Activated CD4-positive, alpha-beta memory T cell treated with anti-CD3 and anti-CD28 coated beads, Interleukin-2, amount 10 ng/mL, durations not matched to agents 7 days and 5 days (primary cell): ENCODE measurements around the gene EIF5AL1. TPM values are rescaled to one million over a fixed set of nuclear protein-coding genes. Genes with fewer than 3 reads are reported as not detected.
"Not testable (repeated sequence)": the region's sequence is repeated elsewhere in the genome, so short reads cannot be mapped to it uniquely, and the experiment has no call there.

Experiments used
- CTCF ChIA-PET: fragments of 350-600 bp; sonication (Branson Sonifier 250); formaldehyde crosslinking; loops from one replicate; lab custom pipeline; 2021; ENCODE audit warnings: antibody characterized with exemption, inconsistent platforms; lab: Charles Lee
- POLR2A ChIA-PET: fragments of 350-600 bp; sonication (Branson Sonifier 250); formaldehyde crosslinking; loops from one replicate; lab custom pipeline; 2021; ENCODE audit warnings: antibody characterized with exemption; lab: Charles Lee
- DNase-seq: peaks from one replicate; pipeline ENCODE4 v3.0.0-alpha.2; 2020
- H3K27ac Mint-ChIP-seq: one replicate; pipeline ENCODE4 v1.8.0; 2021; ENCODE audit warnings: mild to moderate bottlenecking, mixed read lengths
- H3K27me3 Mint-ChIP-seq: one replicate; pipeline ENCODE4 v1.8.0; 2021; ENCODE audit warnings: mixed read lengths
- H3K36me3 Mint-ChIP-seq: one replicate; pipeline ENCODE4 v1.8.0; 2021; ENCODE audit warnings: low read depth, mixed read lengths
- H3K4me1 Mint-ChIP-seq: one replicate; pipeline ENCODE4 v1.8.0; 2021; ENCODE audit warnings: mixed read lengths
- H3K4me3 Mint-ChIP-seq: one replicate; pipeline ENCODE4 v1.8.0; 2021; ENCODE audit warnings: mild to moderate bottlenecking, mixed read lengths
- H3K9me3 Mint-ChIP-seq: one replicate; pipeline ENCODE4 v1.8.0; 2021; ENCODE audit warnings: mixed read lengths
- total RNA-seq, 2 experiments: library from RNA; stranded (reverse); gene quantifications; one replicate each; pipeline ENCODE4 v1.2.3, GENCODE V29; 2021

Gene EIF5AL1
- total RNA-seq, 2 experiments from 2014 or later: 1.2 to 1.7 TPM

DNA sequence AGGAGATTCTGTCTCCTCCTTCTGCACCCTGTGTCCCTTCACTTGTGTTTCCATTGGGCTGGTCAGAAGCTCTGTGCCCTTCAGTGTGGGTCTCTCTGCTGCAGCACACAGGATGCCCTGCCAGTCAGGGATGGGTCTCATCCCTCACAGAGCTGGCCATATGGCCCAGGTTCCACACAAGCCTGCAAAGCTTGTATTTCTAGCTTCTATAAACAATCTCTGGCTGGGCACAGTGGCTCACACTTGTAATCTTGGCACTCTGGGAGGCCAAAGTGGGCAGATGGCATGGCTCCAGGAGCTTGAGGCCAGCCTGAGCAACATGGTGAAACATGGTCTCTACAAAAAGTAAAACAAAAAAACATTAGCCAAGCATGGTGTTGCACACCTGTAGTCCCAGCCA, 7.0 kb upstream of the EIF5AL1 start:
- H3K36me3 Mint-ChIP-seq, H3K4me3 Mint-ChIP-seq, H3K9me3 Mint-ChIP-seq, CTCF ChIA-PET, DNase-seq: not testable (repeated sequence)
- Mint-ChIP-seq H3K27me3 (peaks cover 36% of the 10 kb centered on the region), H3K4me1 (peaks cover 21% of the 10 kb centered on the region), H3K27ac (peak overlapping the region; percentile 69)
- POLR2A ChIA-PET: interaction anchor here (1.0 kb wide), 1 partner anchor 61 kb away, joined by 3 read pairs; no protein-coding TSS in a partner anchor

DNA sequence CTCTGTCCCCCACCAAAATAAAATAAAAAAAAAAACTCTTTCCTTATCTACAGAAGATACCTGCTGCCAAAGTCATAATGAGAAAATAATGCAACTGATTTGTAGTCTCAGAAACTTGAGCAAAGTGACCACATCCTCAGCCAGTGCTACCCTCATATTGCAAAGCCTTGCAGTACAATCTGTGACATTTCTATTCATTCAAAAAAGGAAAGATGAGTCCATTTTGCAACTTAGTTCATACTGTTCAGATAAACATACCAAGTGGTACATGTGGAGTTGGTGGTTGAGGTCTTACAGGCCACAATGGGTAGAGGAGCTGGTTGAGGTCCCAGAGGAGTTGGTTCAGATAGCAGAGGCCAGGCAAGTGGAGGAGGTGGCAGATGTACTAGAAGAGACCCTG, 6.5 kb upstream of the EIF5AL1 start:
- Mint-ChIP-seq H3K27me3 (peaks cover 36% of the 10 kb centered on the region), H3K4me3 (no peak overlapping the region), H3K4me1 (peaks cover 21% of the 10 kb centered on the region), H3K27ac (peak overlapping the region; percentile 69), H3K36me3 (no peaks in the 10 kb centered on the region), H3K9me3 (no peaks in the 10 kb centered on the region)
- peak; percentile 28 for DNase-seq
- ChIA-PET CTCF (interaction anchor here (1.4 kb wide), 1 partner anchor 18 kb away, joined by 5 read pairs; no protein-coding TSS in a partner anchor), POLR2A (interaction anchor here (1.0 kb wide), 2 partner anchors 61 to 698 kb away, joined by 3 read pairs; no protein-coding TSS in a partner anchor)

- H3K4me1 Mint-ChIP-seq: peaks cover 21% of the 10 kb centered on the region
- no peaks in the 10 kb centered on the region for H3K9me3 Mint-ChIP-seq
- POLR2A ChIA-PET: no interaction called here
- no peak overlapping the region for H3K27ac Mint-ChIP-seq
- no peak overlapping the region for H3K4me3 Mint-ChIP-seq
- H3K27me3 Mint-ChIP-seq: peaks cover 31% of the 10 kb centered on the region
- CTCF ChIA-PET: interaction anchor here (0.6 to 1.4 kb wide), 2 partner anchors 20 to 877 kb away, joined by 5 read pairs; no protein-coding TSS in a partner anchor
- H3K36me3 Mint-ChIP-seq: no peaks in the 10 kb centered on the region
- no peak for DNase-seq
These were observed 4.7 kb upstream of the EIF5AL1 start for GRCh38 chr10:79507440-79508167.

- CTCF ChIA-PET, DNase-seq, H3K4me3 Mint-ChIP-seq, POLR2A ChIA-PET, H3K36me3 Mint-ChIP-seq, H3K9me3 Mint-ChIP-seq, H3K27ac Mint-ChIP-seq: not testable (repeated sequence)
- Mint-ChIP-seq H3K27me3 (peaks cover 25% of the 10 kb centered on the region), H3K4me1 (peaks cover 19% of the 10 kb centered on the region)
These were observed 4.1 kb upstream of the EIF5AL1 start for GRCh38 chr10:79508245-79508644.

DNA sequence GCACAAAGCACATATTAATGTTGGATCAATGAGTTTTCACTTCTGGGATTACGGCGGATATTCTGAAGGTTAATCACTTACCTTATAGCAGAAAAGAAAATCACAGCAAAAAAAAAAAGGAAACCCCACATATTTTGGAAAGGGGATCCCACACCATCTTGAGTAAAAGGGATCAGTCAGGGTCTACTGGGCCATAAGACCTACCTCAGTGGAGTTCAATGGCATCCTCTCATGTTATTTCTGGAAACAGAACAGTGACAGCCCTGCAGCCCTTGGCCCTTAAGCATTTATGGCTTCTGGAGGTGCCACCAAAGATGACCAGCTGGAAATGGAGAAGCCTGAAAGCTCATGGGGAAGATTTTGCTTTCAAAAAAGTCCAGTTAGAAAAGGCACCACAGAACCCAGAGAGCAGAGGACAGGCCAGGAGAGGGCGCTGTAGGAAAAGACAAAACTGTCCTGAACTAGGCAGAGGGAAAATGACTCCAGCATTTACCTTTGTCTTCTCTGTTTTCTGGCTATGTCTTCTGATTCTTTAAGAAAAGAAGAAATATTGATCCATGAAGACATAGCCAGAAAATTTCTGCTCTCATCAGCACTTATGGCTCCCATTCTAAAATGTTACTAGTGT, 2.9 kb upstream of the EIF5AL1 start:
- H3K36me3 Mint-ChIP-seq, H3K27ac Mint-ChIP-seq, H3K9me3 Mint-ChIP-seq, H3K4me3 Mint-ChIP-seq, CTCF ChIA-PET, POLR2A ChIA-PET, DNase-seq: not testable (repeated sequence)
- Mint-ChIP-seq H3K27me3 (peaks cover 24% of the 10 kb centered on the region), H3K4me1 (peaks cover 16% of the 10 kb centered on the region)

DNA sequence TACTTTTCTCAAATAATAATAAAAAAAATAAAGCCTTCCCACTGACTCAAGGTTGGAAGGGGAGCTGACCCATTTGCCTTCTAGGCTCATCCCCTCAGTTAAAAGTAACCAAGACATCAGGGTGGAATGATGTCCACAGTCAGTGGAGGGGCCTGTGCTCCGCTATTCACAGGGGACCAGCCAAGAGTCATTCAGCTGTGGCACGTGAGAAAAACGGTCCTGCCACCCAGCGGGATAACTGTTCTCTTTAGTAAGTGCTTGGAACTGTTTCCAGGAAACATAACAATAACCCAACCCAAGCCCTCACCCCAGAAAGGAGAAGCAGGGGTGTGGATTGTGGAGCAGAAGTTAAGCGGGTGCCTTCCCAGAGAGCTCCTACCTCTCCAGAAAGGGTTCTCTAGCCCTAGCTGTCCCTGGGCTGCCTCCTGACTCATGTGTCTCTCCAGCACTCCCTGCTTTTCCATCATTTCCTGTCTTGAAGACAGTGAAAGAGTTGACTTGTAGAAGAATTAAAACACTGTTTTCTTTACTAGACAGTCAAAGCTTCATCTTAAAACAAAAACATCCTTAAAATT, 2.3 kb upstream of the EIF5AL1 start:
- POLR2A ChIA-PET, H3K9me3 Mint-ChIP-seq, H3K36me3 Mint-ChIP-seq, H3K4me3 Mint-ChIP-seq, DNase-seq, CTCF ChIA-PET, H3K27ac Mint-ChIP-seq: not testable (repeated sequence)
- peaks cover 16% of the 10 kb centered on the region for H3K4me1 Mint-ChIP-seq
- peaks cover 25% of the 10 kb centered on the region for H3K27me3 Mint-ChIP-seq

DNA sequence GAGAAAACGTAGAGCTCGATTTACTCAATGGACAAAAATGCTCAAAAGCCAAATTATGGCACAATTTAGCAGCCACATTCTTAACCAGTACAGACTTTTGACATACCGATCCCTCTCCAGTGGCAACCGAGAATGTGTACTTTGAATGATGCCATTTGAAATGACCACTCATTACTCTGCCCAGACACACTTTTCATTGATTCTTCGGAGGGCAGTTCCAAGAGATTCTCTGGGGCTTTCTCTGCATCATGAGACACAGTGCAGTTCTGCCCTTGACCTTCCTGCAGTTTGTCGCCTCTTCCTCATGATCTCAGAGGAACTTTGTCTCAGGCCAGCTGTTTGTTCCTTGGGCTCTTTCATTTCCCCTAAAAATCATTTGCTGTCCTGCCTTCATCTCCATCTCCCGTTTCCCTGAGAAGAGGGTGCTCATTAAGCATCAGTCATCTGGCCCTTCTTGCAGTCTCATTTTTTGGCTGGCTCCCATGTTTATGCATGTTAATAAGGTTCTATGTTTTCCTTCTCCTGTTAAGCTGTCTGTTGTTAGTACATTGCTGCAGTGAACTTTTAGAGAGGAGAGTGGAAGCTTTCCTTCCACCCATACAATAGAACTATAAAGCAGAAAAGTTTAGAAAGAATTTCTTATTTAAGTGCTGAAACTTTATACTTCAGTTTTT, 4.3 kb downstream of the EIF5AL1 start:
- POLR2A ChIA-PET: not testable (repeated sequence)

DNA sequence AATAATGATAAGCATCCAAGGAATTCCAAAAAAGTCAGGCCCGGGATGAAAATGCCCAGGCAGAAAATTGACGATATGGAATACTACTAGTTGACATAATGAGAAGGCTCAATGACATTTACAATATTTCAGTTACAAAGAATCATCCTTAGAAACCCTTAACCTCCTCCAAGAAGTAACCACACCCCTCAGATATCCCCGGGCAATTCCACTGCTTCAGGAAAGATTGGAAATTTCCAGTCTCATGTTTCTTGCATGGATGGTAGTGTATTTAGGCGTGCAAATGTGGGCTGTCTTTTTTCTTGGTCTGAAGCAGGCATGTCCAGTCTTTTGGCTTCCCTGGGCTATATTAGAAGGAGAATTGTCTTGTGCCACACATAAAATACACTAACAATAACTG, 5.2 kb downstream of the EIF5AL1 start:
- H3K9me3 Mint-ChIP-seq, POLR2A ChIA-PET, H3K27ac Mint-ChIP-seq, CTCF ChIA-PET, H3K36me3 Mint-ChIP-seq, DNase-seq, H3K4me3 Mint-ChIP-seq: not testable (repeated sequence)
- H3K4me1 Mint-ChIP-seq: peaks cover 11% of the 10 kb centered on the region
- H3K27me3 Mint-ChIP-seq: peaks cover 16% of the 10 kb centered on the region

More for the DNA sequence above, 4.3 kb downstream of the EIF5AL1 start:
- DNase-seq, H3K4me1 Mint-ChIP-seq, H3K36me3 Mint-ChIP-seq, H3K9me3 Mint-ChIP-seq, CTCF ChIA-PET, H3K4me3 Mint-ChIP-seq, H3K27ac Mint-ChIP-seq: not testable (repeated sequence)
- peaks cover 18% of the 10 kb centered on the region for H3K27me3 Mint-ChIP-seq

DNA sequence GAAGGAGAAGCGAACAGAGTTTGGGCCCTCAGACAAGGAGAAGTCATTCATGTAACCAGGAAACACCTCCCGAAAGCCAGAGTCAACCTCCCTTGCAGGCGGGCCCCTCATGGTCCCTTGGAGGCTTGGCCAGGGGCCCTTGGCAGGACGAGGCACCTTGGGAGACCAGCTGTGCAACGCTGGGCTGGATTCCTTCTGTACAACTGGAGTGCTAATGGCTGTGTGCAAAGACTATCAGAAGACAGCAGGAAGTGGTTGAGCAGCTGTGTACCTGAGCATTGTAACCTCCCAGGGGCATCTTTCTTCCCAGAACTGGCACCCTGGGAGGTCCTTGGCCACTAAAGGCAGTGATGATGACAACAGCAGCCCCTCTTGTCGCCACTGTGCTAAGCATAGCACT, 9.4 kb downstream of the EIF5AL1 start:
- DNase-seq, H3K27ac Mint-ChIP-seq, H3K27me3 Mint-ChIP-seq, POLR2A ChIA-PET, H3K36me3 Mint-ChIP-seq, H3K4me3 Mint-ChIP-seq, CTCF ChIA-PET, H3K9me3 Mint-ChIP-seq: not testable (repeated sequence)
- peaks cover 16% of the 10 kb centered on the region for H3K4me1 Mint-ChIP-seq

DNA sequence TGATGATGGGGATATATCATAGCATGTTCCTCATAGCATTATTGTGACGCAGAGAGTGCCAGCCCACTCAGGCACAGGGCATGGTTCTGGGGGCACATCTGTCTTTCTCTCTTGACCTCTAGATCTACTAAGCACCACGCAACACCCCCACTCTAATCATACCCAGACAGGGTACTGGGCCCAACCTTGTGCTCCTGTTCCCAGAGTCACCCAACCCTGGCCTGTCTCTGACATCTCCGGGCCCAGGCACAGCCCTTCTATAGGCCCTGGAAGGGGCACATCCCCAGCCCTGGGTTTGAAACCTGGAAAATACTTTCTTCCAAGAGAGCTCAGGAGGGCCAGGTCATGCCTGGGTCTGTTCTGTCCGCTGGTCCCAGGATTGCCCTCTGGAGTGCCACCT, 10.1 kb downstream of the EIF5AL1 start:
- H3K36me3 Mint-ChIP-seq, POLR2A ChIA-PET, DNase-seq, H3K9me3 Mint-ChIP-seq, H3K4me3 Mint-ChIP-seq, H3K27me3 Mint-ChIP-seq, CTCF ChIA-PET, H3K27ac Mint-ChIP-seq: not testable (repeated sequence)
- peaks cover 16% of the 10 kb centered on the region for H3K4me1 Mint-ChIP-seq

- H3K36me3 Mint-ChIP-seq, CTCF ChIA-PET, POLR2A ChIA-PET, H3K9me3 Mint-ChIP-seq, H3K4me3 Mint-ChIP-seq, H3K27me3 Mint-ChIP-seq, DNase-seq: not testable (repeated sequence)
- Mint-ChIP-seq H3K27ac (peak overlapping the region; percentile 23), H3K4me1 (peaks cover 16% of the 10 kb centered on the region)
These were observed 11.0 kb downstream of the EIF5AL1 start for GRCh38 chr10:79523157-79523853.

GRCh38 chr10:79525049-79525710, 12.8 kb downstream of the EIF5AL1 start:
- CTCF ChIA-PET, H3K36me3 Mint-ChIP-seq, H3K9me3 Mint-ChIP-seq, DNase-seq, H3K27me3 Mint-ChIP-seq, H3K4me3 Mint-ChIP-seq, POLR2A ChIA-PET: not testable (repeated sequence)
- peaks cover 16% of the 10 kb centered on the region for H3K4me1 Mint-ChIP-seq
- peak overlapping the region; percentile 35 for H3K27ac Mint-ChIP-seq
